HEK293T (cell line): Measurements from ENCODE around the gene ECPAS.

Experiments used
- ARNT ChIP-seq: fragments of 450-650 bp; IDR thresholded peaks from 2 replicates; pipeline ENCODE4 v1.6.1; 2017; ENCODE audit warnings: mild to moderate bottlenecking
- BHLHE40 ChIP-seq: fragments of 450-650 bp; IDR thresholded peaks from 2 replicates; pipeline ENCODE4 v1.6.1; 2016; ENCODE audit warnings: mild to moderate bottlenecking, moderate library complexity, borderline replicate concordance
- ELF4 ChIP-seq: fragments of 450-650 bp; IDR thresholded peaks from 2 replicates; pipeline ENCODE4 v1.6.1; 2017; ENCODE audit warnings: antibody characterized with exemption
- FOXA1 ChIP-seq: fragments of 450-650 bp; IDR thresholded peaks from 2 replicates; pipeline ENCODE4 v1.6.1; 2016; ENCODE audit warnings: mild to moderate bottlenecking
- FOXK2 ChIP-seq: fragments of 450-650 bp; IDR thresholded peaks from 2 replicates; pipeline ENCODE4 v1.6.1; 2016; ENCODE audit warnings: mild to moderate bottlenecking
- FOXM1 ChIP-seq: fragments of 450-650 bp; IDR thresholded peaks from 2 replicates; pipeline ENCODE4 v1.6.1; 2017; ENCODE audit warnings: mild to moderate bottlenecking, borderline replicate concordance
- L3MBTL2 ChIP-seq: fragments of 450-650 bp; conservative IDR thresholded peaks from 2 replicates; pipeline ENCODE4 v1.6.1; 2016; ENCODE audit warnings: mild to moderate bottlenecking
- LEF1 ChIP-seq: fragments of 450-650 bp; IDR thresholded peaks from 2 replicates; pipeline ENCODE4 v1.6.1; 2017; ENCODE audit warnings: mild to moderate bottlenecking, borderline replicate concordance
- NFRKB ChIP-seq: fragments of 450-650 bp; IDR thresholded peaks from 2 replicates; pipeline ENCODE4 v1.6.1; 2016; ENCODE audit warnings: mild to moderate bottlenecking, moderate library complexity
- PKNOX1 ChIP-seq: fragments of 450-650 bp; IDR thresholded peaks from 2 replicates; pipeline ENCODE4 v1.6.1; 2016
- SP1 ChIP-seq: fragments of 450-650 bp; IDR thresholded peaks from 2 replicates; pipeline ENCODE4 v1.6.1; 2017
- SUZ12 ChIP-seq: fragments of 450-650 bp; IDR thresholded peaks from 2 replicates; pipeline ENCODE4 v1.6.1; 2016; ENCODE audit warnings: mild to moderate bottlenecking
- TARDBP ChIP-seq: fragments of 450-650 bp; IDR thresholded peaks from 2 replicates; pipeline ENCODE4 v1.6.1; 2016
- ZNF384 ChIP-seq: fragments of 450-650 bp; IDR thresholded peaks from 2 replicates; pipeline ENCODE4 v1.6.1; 2016

- TF ChIP-seq NFRKB (no peak), TARDBP (no peak), SUZ12 (no peak), BHLHE40 (no peak), SP1 (no peak), FOXM1 (no peak), LEF1 (no peak), FOXK2 (no peak), ZNF384 (no peak), PKNOX1 (no peak), ELF4 (no peak), FOXA1 (no peak), ARNT (no peak), L3MBTL2 (no peak)
Observed at GRCh38 chr9:111463048-111463447, 21.1 kb downstream of the ECPAS start.
